ENCODE results near the gene TOP2B.

Gene TOP2B

GRCh38 chr3:25631989-25632388 lies 32.7 kb downstream of the TOP2B start:
- no peaks in the 10 kb centered on the region for H3K36me3 ChIP-seq (ENCODE audit: control insufficient read depth, insufficient read depth, low read length)
- no peak overlapping the region for H3K4me2 ChIP-seq (ENCODE audit: low read length)

GRCh38 chr3:25621087-25621486 lies 43.6 kb downstream of the TOP2B start:
- Histone ChIP-seq H3K9me3 (ENCODE audit: control insufficient read depth, low read length) (no peaks in the 10 kb centered on the region), H2AFZ (no peak overlapping the region), H3K27me3 (ENCODE audit: control insufficient read depth, insufficient read depth, low read length) (no peaks in the 10 kb centered on the region), H3K27ac (no peak overlapping the region), H3K36me3 (ENCODE audit: control insufficient read depth, insufficient read depth, low read length) (no peaks in the 10 kb centered on the region), H3K4me2 (ENCODE audit: low read length) (no peak overlapping the region), H3K4me1 (no peaks in the 10 kb centered on the region), H3K4me3 (ENCODE audit: low read depth, low read length) (no peak overlapping the region), H3K79me2 (no peaks in the 10 kb centered on the region), H3K9ac (no peak overlapping the region)
- no peak for TF ChIP-seq CTCF (IDR thresholded peaks at IDR 0.05)

More at GRCh38 chr3:25631989-25632388, 32.7 kb downstream of the TOP2B start:
- peaks cover 3% of the 10 kb centered on the region for H3K4me1 ChIP-seq
- no peaks in the 10 kb centered on the region for H3K27me3 ChIP-seq (ENCODE audit: control insufficient read depth, insufficient read depth, low read length)
- no peaks in the 10 kb centered on the region for H3K79me2 ChIP-seq
- H3K4me3 ChIP-seq (ENCODE audit: low read depth, low read length), result no peak overlapping the region
- no peak overlapping the region for H3K27ac ChIP-seq
- H2AFZ ChIP-seq, result no peak overlapping the region
- TF ChIP-seq CTCF (IDR thresholded peaks at IDR 0.05), result no peak
- H3K9me3 ChIP-seq (ENCODE audit: control insufficient read depth, low read length), result no peaks in the 10 kb centered on the region
- H3K9ac ChIP-seq, result no peak overlapping the region

GRCh38 chr3:25620493-25620892 lies 44.2 kb downstream of the TOP2B start:
- H3K27me3 ChIP-seq (ENCODE audit: control insufficient read depth, insufficient read depth, low read length), result no peaks in the 10 kb centered on the region
- no peak for TF ChIP-seq CTCF (IDR thresholded peaks at IDR 0.05)
- no peak overlapping the region for H3K9ac ChIP-seq
- no peak overlapping the region for H3K27ac ChIP-seq
- no peaks in the 10 kb centered on the region for H3K36me3 ChIP-seq (ENCODE audit: control insufficient read depth, insufficient read depth, low read length)
- H3K4me3 ChIP-seq (ENCODE audit: low read depth, low read length), result no peak overlapping the region
- no peak overlapping the region for H3K4me2 ChIP-seq (ENCODE audit: low read length)
- no peaks in the 10 kb centered on the region for H3K9me3 ChIP-seq (ENCODE audit: control insufficient read depth, low read length)
- no peak overlapping the region for H2AFZ ChIP-seq
- no peaks in the 10 kb centered on the region for H3K4me1 ChIP-seq
- H3K79me2 ChIP-seq, result no peaks in the 10 kb centered on the region

GRCh38 chr3:25619382-25619781 lies 45.3 kb downstream of the TOP2B start:
- Histone ChIP-seq H3K9ac (no peak overlapping the region), H3K4me2 (ENCODE audit: low read length) (no peak overlapping the region), H3K79me2 (no peaks in the 10 kb centered on the region), H2AFZ (no peak overlapping the region), H3K27me3 (ENCODE audit: control insufficient read depth, insufficient read depth, low read length) (no peaks in the 10 kb centered on the region), H3K4me1 (no peaks in the 10 kb centered on the region), H3K9me3 (ENCODE audit: control insufficient read depth, low read length) (no peaks in the 10 kb centered on the region), H3K4me3 (ENCODE audit: low read depth, low read length) (no peak overlapping the region), H3K36me3 (ENCODE audit: control insufficient read depth, insufficient read depth, low read length) (no peaks in the 10 kb centered on the region), H3K27ac (no peak overlapping the region)
- no peak for TF ChIP-seq CTCF (IDR thresholded peaks at IDR 0.05)

GRCh38 chr3:25618028-25618427 lies 46.7 kb downstream of the TOP2B start:
- no peak overlapping the region for H3K4me3 ChIP-seq (ENCODE audit: low read depth, low read length)
- no peak overlapping the region for H3K27ac ChIP-seq
- H3K27me3 ChIP-seq (ENCODE audit: control insufficient read depth, insufficient read depth, low read length), result no peaks in the 10 kb centered on the region
- no peaks in the 10 kb centered on the region for H3K36me3 ChIP-seq (ENCODE audit: control insufficient read depth, insufficient read depth, low read length)
- no peaks in the 10 kb centered on the region for H3K79me2 ChIP-seq
- no peaks in the 10 kb centered on the region for H3K9me3 ChIP-seq (ENCODE audit: control insufficient read depth, low read length)
- TF ChIP-seq CTCF (IDR thresholded peaks at IDR 0.05), result no peak
- no peak overlapping the region for H2AFZ ChIP-seq
- no peak overlapping the region for H3K9ac ChIP-seq
- no peaks in the 10 kb centered on the region for H3K4me1 ChIP-seq
- H3K4me2 ChIP-seq (ENCODE audit: low read length), result no peak overlapping the region

Data from parathyroid adenoma (tissue), 2 donors.